Keratinocyte (primary cell): Measurements from ENCODE around the gene KCNN3. TPM values are rescaled to one million over a fixed set of nuclear protein-coding genes. Genes with fewer than 3 reads are reported as not detected.

ENCODE experiments used
- DNase-seq: peaks from one replicate; pipeline ENCODE4 v3.0.0-alpha.2; 2011; ENCODE audit warnings: low read depth, missing footprints, low spot score
- FAIRE-seq: peaks from 2 replicates; lab custom pipeline; 2011; peaks lifted over from hg19 to GRCh38; lab: Jason Lieb, UNC
- H2AFZ ChIP-seq: 2 replicates; pipeline ENCODE4 v1.6.0; 2012; ENCODE audit warnings: low read length, control low read depth, inconsistent platforms; ENCODE audit not compliant: control insufficient read depth
- H3K27ac ChIP-seq: 2 replicates; pipeline ENCODE4 v1.5.1; 2011; ENCODE audit warnings: low read length; ENCODE audit not compliant: control insufficient read depth, insufficient read depth
- H3K27me3 ChIP-seq: 3 replicates; pipeline ENCODE4 v1.6.0; 2011; ENCODE audit warnings: low read length; ENCODE audit not compliant: control insufficient read depth, insufficient read depth; ENCODE audit errors: extremely low read depth
- H3K36me3 ChIP-seq, 2 experiments: 2 replicates in 1 of 2; 3 replicates in 1 of 2; pipeline ENCODE4 v1.5.1; 2011; ENCODE audit warnings: low read length in 2 of 2, mild to moderate bottlenecking in 1 of 2; ENCODE audit not compliant: control insufficient read depth in 2 of 2, insufficient read depth in 2 of 2; ENCODE audit errors: extremely low read depth in 1 of 2
- H3K4me1 ChIP-seq: 3 replicates; pipeline ENCODE4 v1.5.1; 2011; ENCODE audit warnings: low read length; ENCODE audit not compliant: control insufficient read depth, insufficient read depth; ENCODE audit errors: extremely low read depth
- H3K4me2 ChIP-seq: 3 replicates; pipeline ENCODE4 v1.6.0; 2011; ENCODE audit warnings: low read depth, low read length; ENCODE audit not compliant: control insufficient read depth, insufficient read depth; ENCODE audit errors: extremely low read depth
- H3K4me3 ChIP-seq, 3 experiments: fragments of 200-600 bp in 1 of 3; sonication (generic) in 1 of 3; 2 replicates in 2 of 3; 3 replicates in 1 of 3; pipeline ENCODE4 v1.5.1; 2011 to 2016; ENCODE audit warnings: low read length in 3 of 3, mild to moderate bottlenecking in 3 of 3, control low read depth in 2 of 3, inconsistent platforms in 1 of 3, low read depth in 1 of 3, mixed read lengths in 1 of 3, mixed run types in 1 of 3, moderate library complexity in 1 of 3; ENCODE audit not compliant: control insufficient read depth in 2 of 3, insufficient read depth in 2 of 3; ENCODE audit errors: extremely low read depth in 1 of 3
- H3K79me2 ChIP-seq: 2 replicates; pipeline ENCODE4 v1.6.0; 2012; ENCODE audit warnings: low read length; ENCODE audit not compliant: control insufficient read depth, insufficient read depth
- H3K9ac ChIP-seq: 3 replicates; pipeline ENCODE4 v1.6.0; 2011; ENCODE audit warnings: low read length; ENCODE audit not compliant: control insufficient read depth, insufficient read depth; ENCODE audit errors: extremely low read depth
- H3K9me1 ChIP-seq: 3 replicates; pipeline ENCODE4 v1.6.0; 2011; ENCODE audit warnings: low read length; ENCODE audit not compliant: control insufficient read depth, insufficient read depth; ENCODE audit errors: extremely low read depth
- H3K9me3 ChIP-seq: 2 replicates; pipeline ENCODE4 v1.5.1; 2012; ENCODE audit warnings: low read depth, low read length; ENCODE audit not compliant: control insufficient read depth
- H4K20me1 ChIP-seq: 3 replicates; pipeline ENCODE4 v1.6.0; 2011; ENCODE audit warnings: low read length; ENCODE audit not compliant: control insufficient read depth, insufficient read depth; ENCODE audit errors: extremely low read depth
- CTCF ChIP-seq, 3 experiments: IDR thresholded peaks in 1 of 3; conservative IDR thresholded peaks in 1 of 3; optimal IDR thresholded peaks in 1 of 3; 2 replicates in 2 of 3; 3 replicates in 1 of 3; pipeline versions ENCODE3 to v1.5.1; 2011; ENCODE audit warnings: low read length in 3 of 3, mild to moderate bottlenecking in 3 of 3, moderate library complexity in 2 of 3, control low read depth in 1 of 3, inconsistent platforms in 1 of 3; ENCODE audit not compliant: insufficient read depth in 2 of 3; ENCODE audit errors: extremely low read depth in 1 of 3
- EZH2 ChIP-seq: IDR thresholded peaks from one replicate; pipeline ENCODE4 v1.6.1; 2012; ENCODE audit warnings: inconsistent platforms, mild to moderate bottlenecking, low read length, moderate library complexity
- dilution Hi-C: fragments of 300-500 bp; cut with MboI; formaldehyde crosslinking; loops from one replicate; pipeline ENCODE4 v1.7.0; 2020; ENCODE audit warnings: low sequenced_read_pairs; ENCODE audit not compliant: extremely low pct_ligation_motif_present
- polyA plus RNA-seq, 5 experiments: library from polyadenylated mRNA; depleted of rRNA in 3 of 5; stranded (reverse) in 3 of 5; stranded (forward) in 1 of 5; unstranded in 1 of 5; fragments of >200 nt; gene quantifications; 1 replicate in 1 of 5; 2 replicates in 3 of 5; 3 replicates in 1 of 5; pipeline versions ENCODE4 v1.2.1 to v1.2.3, GENCODE V29; 2011 to 2012; ENCODE audit warnings: missing spikeins in 2 of 5, low read depth in 1 of 5, low replicate concordance in 1 of 5

The KCNN3 gene
- polyA plus RNA-seq, 1 donor (not counting 4 experiments of a cell fraction or from before 2014, with no cell fraction given) = 0.05 TPM

GRCh38 chr1:154770897-154771594, 99.0 kb downstream of the KCNN3 start:
- no peak overlapping the region for H3K4me2 ChIP-seq
- no peaks in the 10 kb centered on the region for H4K20me1 ChIP-seq
- TF ChIP-seq CTCF (optimal IDR thresholded peaks at IDR 0.05 in 1 of 3, IDR thresholded peaks at IDR 0.05 in 1 of 3, conservative IDR thresholded peaks at IDR 0.05 in 1 of 3; ENCODE audit: extremely low read depth in 1 of 3, insufficient read depth in 2 of 3, low read length in 3 of 3) (no peak), EZH2 (no peak)
- no peaks in the 10 kb centered on the region for H3K79me2 ChIP-seq
- no peak overlapping the region for H2AFZ ChIP-seq
- H3K36me3 ChIP-seq = no peaks in the 10 kb centered on the region
- no peak overlapping the region for H3K4me3 ChIP-seq
- no peaks in the 10 kb centered on the region for H3K4me1 ChIP-seq
- H3K27ac ChIP-seq = no peak overlapping the region
- no peaks in the 10 kb centered on the region for H3K9me1 ChIP-seq
- FAIRE-seq = no peak
- H3K9ac ChIP-seq = no peak overlapping the region
- DNase-seq = no peak
- no peaks in the 10 kb centered on the region for H3K27me3 ChIP-seq
- no peaks in the 10 kb centered on the region for H3K9me3 ChIP-seq
- dilution Hi-C loops = no loop called here

GRCh38 chr1:154769193-154769895, 100.7 kb downstream of the KCNN3 start:
- no peaks in the 10 kb centered on the region for H3K79me2 ChIP-seq
- TF ChIP-seq EZH2 (no peak), CTCF (optimal IDR thresholded peaks at IDR 0.05 in 1 of 3, IDR thresholded peaks at IDR 0.05 in 1 of 3, conservative IDR thresholded peaks at IDR 0.05 in 1 of 3; ENCODE audit: extremely low read depth in 1 of 3, insufficient read depth in 2 of 3, low read length in 3 of 3) (no peak)
- FAIRE-seq = no peak
- H3K9ac ChIP-seq = no peak overlapping the region
- no peak for DNase-seq
- H2AFZ ChIP-seq = no peak overlapping the region
- no peaks in the 10 kb centered on the region for H3K36me3 ChIP-seq
- H3K27me3 ChIP-seq = no peaks in the 10 kb centered on the region
- H3K9me1 ChIP-seq = no peaks in the 10 kb centered on the region
- H3K27ac ChIP-seq = no peak overlapping the region
- H4K20me1 ChIP-seq = no peaks in the 10 kb centered on the region
- no peak overlapping the region for H3K4me3 ChIP-seq
- no peak overlapping the region for H3K4me2 ChIP-seq
- H3K4me1 ChIP-seq = no peaks in the 10 kb centered on the region
- dilution Hi-C loops = no loop called here
- H3K9me3 ChIP-seq = no peaks in the 10 kb centered on the region
